ENCODE data around the gene USP5. TPM values are rescaled to one million over a fixed set of nuclear protein-coding genes. Genes with fewer than 3 reads are reported as not detected.

USP5 gene
- total and polyA plus RNA-seq, 2 experiments from 2014 or later: 73.2 to 96.2 TPM

- H3K4me3 ChIP-seq: no peak overlapping the region
- H3K4me1 ChIP-seq (ENCODE audit: insufficient read depth): peaks cover 7% of the 10 kb centered on the region; the same call in 1 of the 2 replicates
- no peaks in the 10 kb centered on the region for H4K20me1 ChIP-seq (ENCODE audit: insufficient read depth)
- H3K36me3 ChIP-seq (ENCODE audit: low read depth): no peaks in the 10 kb centered on the region
- WGBS, 2 experiments (ENCODE audit: low coverage in 1 of 2, low lambda C conversion rate in 2 of 2, missing lambda C conversion rate in 2 of 2): 48 to 62% methylated on average over 4 of the region's 4 CpGs
- H3K9me3 ChIP-seq (ENCODE audit: low read depth): no peaks in the 10 kb centered on the region
- in situ Hi-C loops (cut with MboI): no loop called here
- H3K4me2 ChIP-seq (ENCODE audit: unreplicated experiment): no peak overlapping the region
- no peak for TF ChIP-seq EZH2 (IDR thresholded peaks at IDR 0.05; ENCODE audit: insufficient read depth, poor library complexity, severe bottlenecking)
- H3K9me2 ChIP-seq (ENCODE audit: insufficient read depth): no peaks in the 10 kb centered on the region
- H3K27ac ChIP-seq: no peak overlapping the region
- H2AFZ ChIP-seq: no peak overlapping the region
- no peak for DNase-seq
- H3K79me2 ChIP-seq (ENCODE audit: insufficient read depth): no peaks in the 10 kb centered on the region
- no peak overlapping the region for H3K9ac ChIP-seq
- H3F3A ChIP-seq (ENCODE audit: insufficient read depth): no peaks in the 10 kb centered on the region
- H3K27me3 ChIP-seq (replicated peaks; ENCODE audit: insufficient read depth): no peaks in the 10 kb centered on the region
Observed at GRCh38 chr12:6909421-6910145, 57.6 kb downstream of the USP5 start.

DNA sequence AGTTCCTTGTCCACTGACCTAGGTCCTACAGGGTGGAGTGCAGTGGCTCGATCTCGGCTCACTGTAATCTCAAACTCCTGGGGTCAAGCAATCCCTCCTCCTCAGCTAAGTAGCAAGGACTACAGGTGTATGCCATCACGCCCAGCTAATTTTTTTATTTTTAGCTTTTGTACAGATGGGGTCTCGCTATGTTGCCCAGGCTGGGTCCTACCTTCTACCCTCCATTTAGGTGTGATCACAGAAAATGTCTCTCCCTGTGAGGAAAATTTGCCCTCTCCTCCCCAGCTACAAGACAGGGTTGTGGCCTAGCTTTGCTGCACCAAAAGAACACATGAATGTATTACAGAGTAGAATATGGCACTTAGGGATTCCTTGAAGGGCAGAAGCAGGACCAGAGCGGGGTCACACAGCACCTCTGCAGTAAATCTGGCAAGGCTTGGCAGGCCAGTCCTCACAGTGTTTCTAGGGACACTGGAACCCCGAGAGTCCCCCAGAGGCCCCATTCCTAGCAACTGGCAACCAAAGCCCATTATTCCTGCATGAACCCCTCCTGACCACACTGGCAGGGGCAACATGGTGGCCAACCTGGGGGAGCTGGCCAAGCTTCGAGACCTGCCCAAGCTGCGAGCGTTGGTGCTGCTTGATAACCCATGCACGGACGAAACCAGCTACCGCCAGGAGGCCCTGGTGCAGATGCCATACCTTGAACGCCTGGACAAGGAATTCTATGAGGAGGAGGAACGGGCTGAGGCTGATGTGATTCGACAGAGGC, 60.4 kb downstream of the USP5 start:
- Histone ChIP-seq H3K4me2 (ENCODE audit: unreplicated experiment) (no peak overlapping the region), H3F3A (ENCODE audit: insufficient read depth) (no peaks in the 10 kb centered on the region), H3K27me3 (replicated peaks; ENCODE audit: insufficient read depth) (no peaks in the 10 kb centered on the region), H3K27ac (no peak overlapping the region), H3K4me1 (ENCODE audit: insufficient read depth) (peaks cover 10% of the 10 kb centered on the region; the same call in 1 of the 2 replicates), H3K9me2 (ENCODE audit: insufficient read depth) (no peaks in the 10 kb centered on the region), H3K9ac (no peak overlapping the region), H3K4me3 (no peak overlapping the region), H4K20me1 (ENCODE audit: insufficient read depth) (no peaks in the 10 kb centered on the region), H3K9me3 (ENCODE audit: low read depth) (no peaks in the 10 kb centered on the region), H3K36me3 (ENCODE audit: low read depth) (no peaks in the 10 kb centered on the region), H2AFZ (no peak overlapping the region), H3K79me2 (ENCODE audit: insufficient read depth) (peaks cover 11% of the 10 kb centered on the region; the same call in 1 of the 2 replicates)
- DNase-seq: no peak
- TF ChIP-seq EZH2 (IDR thresholded peaks at IDR 0.05; ENCODE audit: insufficient read depth, poor library complexity, severe bottlenecking) (no peak), EZH2phosphoT487 (IDR thresholded peaks at IDR 0.05; ENCODE audit: insufficient read depth, low read depth) (no peak)
- 83 to 89% methylated on average over 14 to 15 of the region's 15 CpGs for WGBS, 2 experiments (ENCODE audit: low coverage in 1 of 2, low lambda C conversion rate in 2 of 2, missing lambda C conversion rate in 2 of 2)
- in situ Hi-C loops (cut with MboI): no loop called here

GRCh38 chr12:6914246-6914946, 62.4 kb downstream of the USP5 start, which contains the start of gene ENO2:
Gene ENO2 (plus strand): TSS chr12:6914580. CDS start chr12:6915833, 1,253 bp downstream.
- in situ Hi-C loops (cut with MboI): no loop called here
- no peaks in the 10 kb centered on the region for H4K20me1 ChIP-seq (ENCODE audit: insufficient read depth)
- no peaks in the 10 kb centered on the region for H3F3A ChIP-seq (ENCODE audit: insufficient read depth)
- no peaks in the 10 kb centered on the region for H3K9me2 ChIP-seq (ENCODE audit: insufficient read depth)
- H3K4me2 ChIP-seq (ENCODE audit: unreplicated experiment): peak within 1 kb of the TSS; percentile 86
- peaks cover 11% of the 10 kb centered on the region; the same call in 1 of the 2 replicates for H3K79me2 ChIP-seq (ENCODE audit: insufficient read depth)
- peak within 1 kb of the TSS; percentile 89 for H2AFZ ChIP-seq
- peak within 1 kb of the TSS; percentile 82 for H3K9ac ChIP-seq
- DNase-seq: peak; percentile 92
- TF ChIP-seq EZH2 (IDR thresholded peaks at IDR 0.05; ENCODE audit: insufficient read depth, poor library complexity, severe bottlenecking): no peak
- TF ChIP-seq EZH2phosphoT487 (IDR thresholded peaks at IDR 0.05; ENCODE audit: insufficient read depth, low read depth): no peak
- peak within 1 kb of the TSS; percentile 94 for H3K4me3 ChIP-seq
- H3K9me3 ChIP-seq (ENCODE audit: low read depth): no peaks in the 10 kb centered on the region
- H3K4me1 ChIP-seq (ENCODE audit: insufficient read depth): peaks cover 10% of the 10 kb centered on the region; the same call in 1 of the 2 replicates
- no peaks in the 10 kb centered on the region for H3K36me3 ChIP-seq (ENCODE audit: low read depth)
- WGBS, 2 experiments (ENCODE audit: low coverage in 1 of 2, low lambda C conversion rate in 2 of 2, missing lambda C conversion rate in 2 of 2): 1 to 2% methylated on average over 51 to 68 of the region's 68 CpGs
- no peaks in the 10 kb centered on the region for H3K27me3 ChIP-seq (replicated peaks; ENCODE audit: insufficient read depth)
- H3K27ac ChIP-seq: no peak within 1 kb of the TSS

Measured in GM23248 (cell line).